GM06990 (cell line): ENCODE data around the gene GINS2.
A peak's percentile ranks its signal among the peaks of the same experiment; 100 is the strongest.

Experiments
- DNase-seq: peaks from one replicate; pipeline ENCODE4 v3.0.0-alpha.2; 2011; ENCODE audit not compliant: insufficient read length; ENCODE audit errors: extremely low read depth
- H3K27me3 ChIP-seq: replicated peaks from 2 replicates; pipeline ENCODE4 v1.6.0; 2011; ENCODE audit warnings: low read length; ENCODE audit not compliant: control insufficient read depth, insufficient read depth
- H3K36me3 ChIP-seq: 2 replicates; pipeline ENCODE4 v1.5.1; 2011; ENCODE audit warnings: low read length; ENCODE audit not compliant: control insufficient read depth, insufficient read depth
- H3K4me3 ChIP-seq: replicated peaks from 2 replicates; pipeline ENCODE4 v1.5.1; 2011; ENCODE audit warnings: low read depth, mild to moderate bottlenecking, control low read depth, low read length
- CTCF ChIP-seq: IDR thresholded peaks from 2 replicates; pipeline ENCODE4 v1.5.1; 2011; ENCODE audit warnings: low read length, control low read depth, mild to moderate bottlenecking, inconsistent platforms; ENCODE audit not compliant: insufficient read depth, poor library complexity, severe bottlenecking

GINS2 gene

GRCh38 chr16:85652431-85653221 lies 36.1 kb downstream of the GINS2 start:
- no peak overlapping the region for H3K4me3 ChIP-seq
- peak; percentile 37 for DNase-seq
- H3K36me3 ChIP-seq: peaks cover 31% of the 10 kb centered on the region
- no peaks in the 10 kb centered on the region for H3K27me3 ChIP-seq
- no peak for TF ChIP-seq CTCF

DNA sequence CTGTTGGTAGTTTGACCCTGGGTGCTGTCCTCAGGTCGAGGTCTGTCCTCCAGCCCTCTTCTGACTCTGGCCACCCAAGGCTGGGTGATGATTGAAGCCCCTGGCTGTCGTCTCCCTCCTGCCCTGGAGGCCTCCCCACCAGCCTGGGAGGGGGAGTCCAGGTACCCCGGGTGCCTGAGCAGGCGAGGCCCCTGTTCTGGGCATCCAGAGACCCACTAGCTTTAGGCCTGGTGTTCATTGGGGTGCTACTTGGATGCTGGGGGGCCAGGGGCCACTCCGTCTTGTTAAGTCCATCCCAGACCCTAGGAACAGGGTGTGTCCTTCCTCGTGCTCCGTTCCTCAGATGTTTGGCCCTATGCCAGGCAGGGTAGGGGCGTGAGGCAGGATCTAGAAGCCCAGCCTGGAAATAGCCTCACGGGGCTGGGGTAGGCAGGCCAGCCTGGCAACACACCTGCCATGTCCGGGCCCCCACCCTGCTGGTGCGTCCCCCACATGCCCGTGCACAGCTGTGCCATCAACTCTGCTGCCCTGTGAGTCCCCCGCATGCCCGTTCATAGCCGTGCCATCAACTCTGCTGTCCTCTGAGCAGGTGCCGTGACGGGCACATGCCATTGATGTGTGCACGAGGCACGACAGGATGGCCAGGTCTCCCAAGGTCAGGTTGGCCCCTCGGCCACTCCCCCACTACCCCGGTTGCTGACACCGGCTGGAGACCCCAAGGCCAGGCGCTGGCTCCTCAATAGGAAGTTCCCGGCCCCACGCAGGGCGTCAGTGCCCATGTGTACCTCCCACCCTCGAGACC lies 36.9 kb downstream of the GINS2 start:
- no peak for DNase-seq
- peaks cover 25% of the 10 kb centered on the region for H3K36me3 ChIP-seq

DNA sequence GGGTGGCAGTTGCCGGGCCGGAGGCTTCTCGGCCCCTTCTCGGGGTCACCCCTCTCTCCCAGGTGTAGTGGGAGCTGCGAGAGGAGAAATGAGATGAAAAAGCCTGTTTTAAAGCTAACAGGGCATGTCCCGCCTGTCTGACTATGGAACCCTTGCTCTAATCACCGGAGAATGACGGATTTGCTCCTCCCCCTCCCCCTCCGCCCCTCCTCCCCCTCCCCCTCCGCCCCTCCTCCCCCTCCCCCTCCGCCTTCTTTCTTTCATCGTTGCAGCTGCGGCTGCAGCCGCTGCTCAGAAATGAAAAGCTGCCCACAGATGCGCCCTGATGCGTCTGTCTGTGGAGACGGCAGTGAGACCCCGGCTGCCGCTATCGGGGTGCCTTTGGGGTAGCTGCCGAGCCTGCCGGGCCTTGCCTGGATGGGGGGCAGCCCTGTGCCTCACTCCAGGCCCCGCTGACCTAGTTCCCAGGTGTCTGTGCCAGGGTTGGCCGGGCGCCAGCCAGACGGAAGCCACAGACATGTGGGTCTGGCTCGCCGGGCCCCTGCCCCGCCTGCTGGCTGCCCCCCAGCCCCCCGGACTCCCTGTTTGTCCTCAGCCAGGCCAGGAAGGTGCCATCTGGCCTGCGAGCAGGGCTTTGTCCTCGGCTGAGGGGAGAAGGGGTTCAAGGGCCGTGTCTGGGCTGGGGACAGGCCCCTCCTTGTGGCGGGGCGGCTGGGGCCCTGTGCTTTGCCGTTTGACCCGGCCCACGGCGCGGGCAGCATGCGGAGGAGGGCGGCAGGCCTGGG lies 37.7 kb downstream of the GINS2 start:
- no peak for DNase-seq
- Histone ChIP-seq H3K4me3 (no peak overlapping the region), H3K27me3 (no peaks in the 10 kb centered on the region), H3K36me3 (peaks cover 19% of the 10 kb centered on the region)
- no peak for TF ChIP-seq CTCF

More for the DNA sequence above, 36.9 kb downstream of the GINS2 start:
- Histone ChIP-seq H3K27me3 (no peaks in the 10 kb centered on the region), H3K4me3 (no peak overlapping the region)
- TF ChIP-seq CTCF: no peak

- Histone ChIP-seq H3K27me3 (no peaks in the 10 kb centered on the region), H3K36me3 (peaks cover 14% of the 10 kb centered on the region), H3K4me3 (no peak overlapping the region)
- DNase-seq: no peak
- no peak for TF ChIP-seq CTCF
Observed at GRCh38 chr16:85650135-85650843, 38.5 kb downstream of the GINS2 start.

DNA sequence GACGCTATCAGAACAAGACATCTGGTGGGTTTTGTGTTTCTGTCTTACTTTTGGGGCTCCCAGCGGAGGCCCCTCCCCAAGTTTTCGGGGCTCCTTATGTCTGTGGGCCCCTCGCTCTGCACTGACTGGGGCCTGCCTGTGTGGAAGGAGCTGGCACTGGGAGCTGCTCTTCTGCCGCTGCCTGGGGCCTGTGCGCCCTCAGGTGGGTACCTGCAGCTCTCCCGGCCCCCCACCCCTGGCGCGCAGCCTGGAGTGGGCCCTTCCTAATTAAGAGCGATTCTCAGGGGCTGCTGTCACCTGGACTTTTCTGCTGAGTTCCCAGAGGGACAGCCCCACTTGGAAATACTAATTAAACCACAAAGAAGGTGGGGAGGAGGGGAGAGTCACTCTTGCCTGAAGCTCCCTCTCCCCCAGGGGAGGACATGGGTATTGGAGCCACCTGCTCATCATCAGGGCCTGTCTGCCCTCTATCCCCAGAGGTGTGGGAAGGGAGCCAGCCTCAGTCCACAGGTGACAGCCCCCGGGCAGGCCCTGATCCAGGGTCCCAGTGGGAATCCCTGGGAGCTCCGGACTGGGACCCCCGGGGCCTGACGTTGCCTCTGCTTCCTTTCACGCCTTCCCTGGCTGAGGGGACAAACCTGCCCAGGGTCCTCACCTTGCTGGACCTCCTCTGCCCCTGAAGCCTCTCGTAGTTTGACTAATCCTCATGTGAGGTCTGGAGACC lies 39.2 kb downstream of the GINS2 start:
- no peaks in the 10 kb centered on the region for H3K27me3 ChIP-seq

More for the DNA sequence above, 39.2 kb downstream of the GINS2 start:
- Histone ChIP-seq H3K36me3 (peaks cover 9% of the 10 kb centered on the region), H3K4me3 (no peak overlapping the region)
- no peak for TF ChIP-seq CTCF
- no peak for DNase-seq
